SK-N-MC (cell line): ENCODE results near the gene KIF26A.

Source experiments
- EZH2 ChIP-seq: fragments of 200-600 bp; sonication (generic); IDR thresholded peaks from one replicate; pipeline ENCODE4 v1.6.1; 2017; ENCODE audit warnings: antibody characterized with exemption
- POLR2AphosphoS5 ChIP-seq: IDR thresholded peaks from 2 replicates; pipeline ENCODE4 v1.6.1; 2012; ENCODE audit warnings: mild to moderate bottlenecking, low read depth, low read length, borderline replicate concordance

DNA sequence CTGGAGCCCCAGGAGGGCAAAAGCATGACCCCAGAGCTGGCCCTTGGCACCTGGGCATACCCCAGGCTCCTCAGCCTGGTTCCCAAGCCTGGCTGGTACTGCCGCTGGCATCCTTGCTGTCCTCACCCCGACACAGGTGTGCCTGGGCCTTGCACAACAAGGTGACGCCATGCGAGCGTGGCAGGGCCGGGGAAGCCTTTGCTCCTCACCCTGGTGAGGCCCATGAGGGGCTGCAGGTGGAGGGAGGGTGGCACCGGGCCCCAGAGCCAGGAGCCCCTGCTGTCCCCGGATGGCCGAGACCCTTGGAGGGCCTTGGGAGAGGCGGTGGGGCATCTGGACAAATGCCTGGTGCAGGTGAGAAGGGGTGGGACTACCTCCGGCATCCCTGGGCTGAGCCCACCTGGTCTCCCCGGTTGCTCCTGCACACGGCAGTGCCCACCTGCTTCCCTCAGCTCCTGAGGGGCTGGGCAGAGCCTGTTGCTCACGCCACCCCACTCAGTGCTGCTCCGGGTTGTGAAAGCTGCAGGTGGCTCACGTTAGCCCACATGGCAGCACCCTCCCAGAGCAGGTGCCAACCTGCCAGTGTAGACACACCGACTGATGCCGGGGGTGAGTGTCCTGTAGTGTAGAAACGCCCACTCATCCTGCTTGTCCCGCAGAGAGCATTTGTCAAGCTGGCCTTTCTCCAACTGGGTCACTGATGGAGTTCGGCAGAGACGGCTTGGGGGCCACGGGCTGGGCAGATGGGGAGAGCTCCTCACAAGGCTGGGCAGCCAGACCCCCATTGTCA, 24.6 kb upstream of the KIF26A start:
- TF ChIP-seq POLR2AphosphoS5 (no peak), EZH2 (no peak)
